Measurements from ENCODE around the gene PTPMT1.
"Not testable (repeated sequence)": the region's sequence is repeated elsewhere in the genome, so short reads cannot be mapped to it uniquely, and the experiment has no call there.

PTPMT1 gene

GRCh38 chr11:47550288-47551047 lies 14.9 kb upstream of the PTPMT1 start:
- DNase-seq = no peak

DNA sequence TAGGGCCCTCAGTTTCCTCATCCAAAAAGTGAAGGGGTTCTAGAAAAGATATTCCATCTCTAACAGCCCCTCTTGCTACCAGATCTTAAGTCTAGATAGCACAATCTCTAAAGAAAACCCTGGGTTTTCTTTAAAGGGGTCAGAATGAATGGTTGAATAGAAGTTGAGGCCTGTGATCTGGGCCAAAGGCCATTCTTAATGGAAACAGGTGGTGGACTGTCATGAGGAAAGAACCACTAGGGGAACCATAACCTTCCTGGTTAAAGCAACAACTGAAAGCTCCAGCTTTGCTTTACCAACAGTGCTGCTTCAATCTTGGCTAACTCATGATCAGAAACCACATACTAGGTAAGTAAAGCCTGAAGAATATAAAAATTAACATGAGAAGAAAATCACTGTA lies 14.3 kb upstream of the PTPMT1 start:
- DNase-seq = no peak

- no peak for DNase-seq
Observed at GRCh38 chr11:47552056-47552565, 13.3 kb upstream of the PTPMT1 start.

- DNase-seq = peak; percentile 93
Observed at GRCh38 chr11:47552566-47553405, 12.6 kb upstream of the PTPMT1 start, which contains the start of gene CELF1. Gene CELF1 (minus strand): TSS chr11:47553132. CDS start chr11:47499523, 53,609 bp downstream.

GRCh38 chr11:47553406-47553743 lies 12.0 kb upstream of the PTPMT1 start:
- DNase-seq = peak; percentile 93

GRCh38 chr11:47557004-47557403 lies 8.4 kb upstream of the PTPMT1 start:
- DNase-seq = not testable (repeated sequence)

DNA sequence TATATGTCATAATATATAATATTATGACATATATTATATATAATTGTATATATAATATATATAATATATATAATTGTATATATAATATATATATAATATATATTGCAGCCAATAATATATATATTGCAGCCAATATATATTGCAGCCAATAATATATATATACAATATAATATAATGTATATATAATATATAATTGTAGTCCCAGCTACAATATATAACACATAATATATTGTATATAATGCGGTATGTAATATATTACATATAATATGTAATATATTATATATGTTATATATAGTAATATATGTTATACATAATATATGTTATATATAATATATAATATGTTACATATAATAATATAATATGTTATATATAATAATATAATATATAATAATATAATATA lies 6.7 kb upstream of the PTPMT1 start:
- no peak for DNase-seq

GRCh38 chr11:47560426-47560825 lies 5.0 kb upstream of the PTPMT1 start:
- no peak for DNase-seq

DNA sequence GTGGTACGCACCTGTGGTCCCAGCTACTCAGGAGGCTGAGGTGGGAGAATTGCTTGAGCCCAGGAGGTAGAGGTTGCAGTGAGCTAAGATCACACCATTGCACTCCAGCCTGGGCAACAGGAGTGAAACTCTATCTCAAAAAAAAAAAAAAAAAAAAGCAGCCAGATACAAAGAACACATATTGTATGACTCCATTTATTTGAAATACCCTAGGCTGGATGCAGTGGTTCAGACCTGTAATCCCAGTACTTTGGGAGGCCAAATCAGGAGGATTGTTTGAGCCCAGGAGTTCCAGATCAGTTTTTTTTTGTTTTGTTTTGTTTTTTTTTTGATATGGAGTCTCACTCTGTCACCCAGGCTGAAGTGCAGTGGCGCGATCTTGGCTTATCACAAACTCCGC lies 3.0 kb upstream of the PTPMT1 start:
- not testable (repeated sequence) for DNase-seq

- DNase-seq = not testable (repeated sequence)
Observed at GRCh38 chr11:47564366-47564765, 1.0 kb upstream of the PTPMT1 start.

DNA sequence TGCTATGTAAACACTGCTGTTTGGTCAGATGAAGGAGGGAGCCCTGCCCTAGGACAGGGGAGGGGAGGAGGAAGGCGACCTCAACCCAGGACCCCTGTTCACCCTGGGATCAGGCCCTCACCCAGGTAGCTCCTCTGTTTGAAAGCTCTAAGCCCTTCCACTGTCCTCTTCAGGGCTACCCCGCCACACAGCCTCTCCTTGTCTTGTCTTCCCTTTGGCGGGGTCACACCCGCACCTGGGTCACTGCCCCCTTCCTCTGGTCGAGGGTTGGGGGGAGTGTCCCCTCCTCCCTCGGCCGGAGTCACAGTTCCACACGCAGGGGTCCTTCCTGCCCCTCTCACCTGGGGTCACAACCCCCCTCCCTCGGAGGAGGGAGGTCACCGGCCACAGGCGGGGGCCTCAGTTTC lies 463 bp upstream of the PTPMT1 start:
- DNase-seq = no peak

DNA sequence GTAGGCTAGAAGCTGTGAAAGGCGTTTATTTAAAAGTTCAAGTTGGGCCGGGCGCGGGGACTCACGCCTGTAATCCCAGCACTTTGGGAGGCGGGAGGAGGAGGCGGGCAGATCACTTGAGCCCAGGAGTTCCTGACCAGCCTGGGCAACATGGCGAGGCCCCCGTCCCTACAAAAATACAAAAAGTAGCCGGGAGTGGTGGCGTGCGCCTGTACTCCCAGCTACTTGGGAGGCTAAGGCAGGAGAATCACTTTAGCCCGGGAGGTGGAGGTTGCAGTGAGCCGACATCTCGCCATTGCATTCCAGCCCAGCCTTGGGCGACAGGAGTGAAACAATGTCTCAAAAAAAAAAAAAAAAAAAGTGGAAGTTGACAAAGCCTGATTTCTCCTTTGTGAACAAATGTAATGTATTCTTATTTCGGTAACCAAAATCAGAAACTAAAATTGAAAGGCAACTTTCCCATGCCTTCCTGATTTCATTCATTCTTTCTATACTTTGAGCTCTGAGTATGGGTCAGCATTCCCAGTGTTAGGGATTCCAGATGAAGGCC lies 825 bp downstream of the PTPMT1 start:
- no peak for DNase-seq

GRCh38 chr11:47569646-47570045 lies 4.2 kb downstream of the PTPMT1 start:
- no peak for DNase-seq

GRCh38 chr11:47570651-47571356 lies 5.4 kb downstream of the PTPMT1 start:
- DNase-seq = no peak

- DNase-seq = no peak
Observed at GRCh38 chr11:47571357-47571729, 5.9 kb downstream of the PTPMT1 start.

- DNase-seq = no peak
Observed at GRCh38 chr11:47571895-47572294, 6.5 kb downstream of the PTPMT1 start.

DNA sequence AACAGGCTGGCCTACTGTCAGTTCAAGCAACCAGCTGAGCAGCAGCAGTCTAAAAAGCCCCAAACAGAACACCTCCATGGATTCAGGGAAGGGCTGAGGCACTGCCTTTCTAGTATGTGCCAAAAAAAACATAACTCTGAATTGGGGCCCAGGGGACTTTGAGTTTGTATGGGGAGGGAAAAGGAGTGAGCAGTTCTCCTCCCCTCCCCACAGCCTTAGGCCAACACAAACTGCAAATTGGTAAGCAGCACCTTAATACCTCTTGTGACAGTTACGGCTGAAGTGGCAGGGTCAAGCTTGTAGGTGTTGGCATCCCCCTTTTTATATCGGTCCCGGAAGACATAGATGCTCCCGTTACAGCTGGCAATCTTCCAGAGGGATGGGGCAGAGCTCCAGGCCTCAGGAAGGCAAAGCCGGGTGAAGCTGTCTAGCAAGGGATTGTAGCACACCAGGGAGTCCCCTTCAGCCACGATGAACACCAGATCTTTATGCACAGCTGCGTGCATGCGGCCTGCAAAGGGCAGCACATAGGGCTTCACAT lies 7.4 kb downstream of the PTPMT1 start:
- peak; percentile 47 for DNase-seq

GRCh38 chr11:47573321-47573720 lies 7.9 kb downstream of the PTPMT1 start:
- DNase-seq = no peak

- peak; percentile 20 for DNase-seq
Observed at GRCh38 chr11:47577460-47578041, 12.2 kb downstream of the PTPMT1 start.

- peak; percentile 97 for DNase-seq
Observed at GRCh38 chr11:47578524-47579494, 13.4 kb downstream of the PTPMT1 start, which contains the start of the genes KBTBD4 and NDUFS3. Gene KBTBD4 (minus strand): TSS chr11:47578970. CDS start chr11:47578951, 19 bp downstream. Gene NDUFS3 (plus strand): TSS chr11:47579074. CDS start chr11:47579092, 18 bp downstream.

DNA sequence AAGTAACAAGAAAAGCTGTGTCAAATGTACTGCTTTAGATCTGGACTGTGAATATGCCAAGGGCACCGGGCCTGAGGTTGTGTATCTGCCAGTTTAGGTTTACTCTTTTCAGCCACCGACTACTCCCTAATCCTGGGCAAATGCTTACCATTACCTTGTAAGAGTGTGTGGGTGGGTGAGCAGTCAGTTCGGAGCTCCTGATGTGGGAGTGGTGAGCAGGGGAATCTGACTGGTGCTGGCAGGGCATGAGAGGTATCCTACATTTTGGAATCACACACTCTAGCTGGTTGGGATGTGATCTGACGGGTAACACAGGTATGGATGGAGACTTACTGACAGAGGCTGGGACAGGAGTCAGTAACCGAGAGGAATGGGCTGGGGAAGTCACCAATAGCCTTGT lies 18.4 kb downstream of the PTPMT1 start:
- DNase-seq = no peak

Measured in NCI-H2227 treated with DMSO at 0.1 percent for 48 hours (cell line).